C1 segment of cervical spinal cord (tissue), 14 donors: ENCODE data around the gene SPRYD4.
A peak's percentile ranks its signal among the peaks of the same experiment; 100 is the strongest.
"Not testable (repeated sequence)": the region's sequence is repeated elsewhere in the genome, so short reads cannot be mapped to it uniquely, and the experiment has no call there.

Source experiments
- DNase-seq, 14 donors: peaks; one replicate each; lab custom pipeline; 2025; lab: John Stamatoyannopoulos, UW

Gene SPRYD4

DNA sequence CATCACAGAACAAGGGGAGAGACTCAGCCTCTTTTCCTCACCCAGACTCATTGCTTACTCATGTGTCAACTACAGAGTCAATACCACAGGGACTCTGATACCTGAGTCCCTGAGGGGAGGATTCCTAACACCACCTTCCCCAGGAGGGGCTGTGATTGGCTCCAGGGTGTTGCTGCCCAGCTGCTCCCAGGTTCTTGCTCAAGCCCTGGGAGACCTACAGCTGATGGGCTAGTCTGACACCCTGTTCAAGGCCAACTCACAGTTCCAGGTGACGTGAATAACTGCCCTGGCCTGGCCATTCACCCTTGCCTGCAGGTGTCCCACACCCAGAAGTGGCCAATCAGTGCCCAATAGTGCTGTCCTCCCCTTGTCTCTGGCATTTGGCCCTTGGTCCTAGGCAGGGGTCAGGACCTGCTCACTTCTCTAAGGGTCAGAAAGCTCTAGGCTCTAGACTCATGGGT lies 8.6 kb downstream of the SPRYD4 start:
- DNase-seq = no peak

DNA sequence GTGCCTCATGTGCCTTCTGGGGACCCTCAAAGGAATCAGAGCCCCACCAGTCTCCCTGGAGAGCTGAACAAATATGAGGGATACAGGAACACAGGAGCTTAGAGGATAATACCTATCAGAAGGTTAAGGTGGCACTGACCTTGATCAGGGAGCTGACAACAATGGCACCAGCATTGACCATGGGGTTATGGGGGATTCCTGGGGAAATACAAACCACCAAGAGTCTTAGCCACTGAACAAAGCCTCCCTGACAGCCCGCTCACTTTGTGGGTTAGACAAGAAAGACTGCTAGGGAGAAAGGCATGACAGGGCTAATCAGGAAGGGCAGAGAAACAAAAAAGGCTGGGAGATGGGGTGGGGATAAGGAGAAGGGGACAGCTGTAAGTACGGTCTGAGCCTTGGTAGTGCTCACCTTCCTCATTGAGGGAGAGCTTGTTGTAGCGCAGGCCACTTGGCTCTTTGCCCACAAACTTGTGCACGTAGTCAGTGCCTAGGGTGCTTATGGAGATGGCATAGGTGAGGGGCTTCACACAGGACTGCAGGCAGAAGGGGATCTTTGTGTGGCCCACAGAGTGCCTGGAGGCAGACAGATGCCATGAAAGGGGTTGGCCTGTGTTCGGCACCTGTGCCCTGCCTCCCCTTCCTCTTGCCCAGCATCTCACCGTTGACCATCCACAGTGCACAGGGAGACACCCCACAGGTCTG lies 9.3 kb downstream of the SPRYD4 start:
- DNase-seq = no peak

DNA sequence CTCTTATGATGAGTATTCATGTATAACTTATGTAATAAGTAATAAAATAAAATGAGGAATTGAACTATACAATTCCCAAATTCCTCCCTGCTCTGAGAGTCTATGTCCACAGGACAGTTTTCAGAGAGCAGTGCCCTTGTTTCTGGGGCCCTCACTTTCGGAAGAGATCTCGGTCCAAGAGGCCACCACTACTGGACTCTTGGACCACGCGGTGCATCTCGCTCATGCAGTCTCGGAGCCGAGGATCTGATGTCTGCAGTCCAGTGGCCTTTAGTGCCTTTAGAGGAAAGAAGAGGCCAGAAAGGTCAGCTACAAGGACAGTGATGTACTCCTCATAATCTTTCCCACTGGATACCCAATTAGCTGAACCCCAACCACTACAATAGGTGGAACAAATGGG lies 11.2 kb downstream of the SPRYD4 start:
- no peak for DNase-seq

DNA sequence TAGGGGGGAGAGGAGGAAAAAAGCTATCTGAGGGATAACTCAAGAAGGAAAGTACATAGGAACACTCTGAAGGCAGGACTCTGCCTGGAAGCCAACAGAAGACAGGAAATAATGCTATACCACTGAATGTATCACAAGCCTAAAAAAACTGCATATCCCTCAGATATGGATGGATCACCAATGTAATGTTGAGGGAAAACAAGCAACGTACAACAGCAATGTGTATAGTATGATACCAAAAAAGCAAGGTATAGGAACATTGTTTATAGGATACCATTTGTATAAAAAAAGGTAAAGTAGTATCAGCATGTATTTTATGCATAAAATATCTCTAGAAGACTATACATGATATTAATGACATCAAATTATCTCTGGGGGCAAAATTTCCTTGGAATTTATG lies 16.2 kb downstream of the SPRYD4 start:
- no peak for DNase-seq

DNA sequence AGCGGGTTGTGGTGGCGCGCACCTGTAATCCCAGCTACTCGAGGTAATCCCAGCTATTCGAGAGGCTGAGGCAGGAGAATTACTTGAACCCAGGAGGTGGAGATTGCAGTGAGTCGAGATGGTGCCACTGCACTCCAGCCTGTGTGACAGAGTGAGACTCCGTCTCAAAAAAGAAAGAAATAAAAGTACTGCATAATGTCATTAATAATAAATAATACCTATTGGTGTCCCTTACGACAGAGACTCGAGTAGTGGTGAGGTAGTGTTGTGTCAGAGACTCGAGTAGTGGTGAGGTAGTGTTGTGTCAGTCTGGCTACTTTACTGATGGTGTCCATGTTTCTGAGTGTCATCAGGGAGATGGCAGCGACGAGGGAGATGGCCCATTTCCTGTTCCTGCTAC lies 18.3 kb downstream of the SPRYD4 start:
- DNase-seq = no peak

DNA sequence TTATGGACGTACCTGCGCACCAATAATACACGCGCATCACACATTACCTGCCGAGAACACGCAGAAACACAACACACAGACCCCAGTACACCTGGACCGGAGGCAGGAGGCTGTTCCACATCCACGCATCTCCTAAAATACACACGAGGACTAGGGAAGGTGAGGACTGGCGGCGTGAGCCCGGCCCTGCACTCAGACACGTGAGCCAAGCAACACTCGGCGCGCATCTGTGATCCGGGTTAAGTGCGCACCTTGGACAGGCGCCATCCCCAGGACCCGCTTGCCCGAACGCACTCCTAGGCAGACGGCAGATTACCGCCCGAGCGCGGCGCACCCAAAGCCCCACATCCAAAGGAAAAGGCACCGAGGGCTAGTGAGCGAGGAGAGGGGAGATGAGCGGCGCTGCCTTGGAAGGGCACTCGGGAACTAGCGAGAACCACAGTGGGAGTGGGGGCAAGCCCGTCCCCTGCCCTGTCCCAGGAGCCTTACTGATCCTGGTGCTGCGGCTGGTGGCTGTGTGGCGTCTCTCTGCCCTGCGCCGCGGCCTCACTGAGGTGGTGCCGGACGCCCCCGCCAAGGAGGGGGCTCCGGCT lies 19.2 kb downstream of the SPRYD4 start:
- peak in 4 of 14 donors; percentile 8 to 76 (median 22) for DNase-seq

DNA sequence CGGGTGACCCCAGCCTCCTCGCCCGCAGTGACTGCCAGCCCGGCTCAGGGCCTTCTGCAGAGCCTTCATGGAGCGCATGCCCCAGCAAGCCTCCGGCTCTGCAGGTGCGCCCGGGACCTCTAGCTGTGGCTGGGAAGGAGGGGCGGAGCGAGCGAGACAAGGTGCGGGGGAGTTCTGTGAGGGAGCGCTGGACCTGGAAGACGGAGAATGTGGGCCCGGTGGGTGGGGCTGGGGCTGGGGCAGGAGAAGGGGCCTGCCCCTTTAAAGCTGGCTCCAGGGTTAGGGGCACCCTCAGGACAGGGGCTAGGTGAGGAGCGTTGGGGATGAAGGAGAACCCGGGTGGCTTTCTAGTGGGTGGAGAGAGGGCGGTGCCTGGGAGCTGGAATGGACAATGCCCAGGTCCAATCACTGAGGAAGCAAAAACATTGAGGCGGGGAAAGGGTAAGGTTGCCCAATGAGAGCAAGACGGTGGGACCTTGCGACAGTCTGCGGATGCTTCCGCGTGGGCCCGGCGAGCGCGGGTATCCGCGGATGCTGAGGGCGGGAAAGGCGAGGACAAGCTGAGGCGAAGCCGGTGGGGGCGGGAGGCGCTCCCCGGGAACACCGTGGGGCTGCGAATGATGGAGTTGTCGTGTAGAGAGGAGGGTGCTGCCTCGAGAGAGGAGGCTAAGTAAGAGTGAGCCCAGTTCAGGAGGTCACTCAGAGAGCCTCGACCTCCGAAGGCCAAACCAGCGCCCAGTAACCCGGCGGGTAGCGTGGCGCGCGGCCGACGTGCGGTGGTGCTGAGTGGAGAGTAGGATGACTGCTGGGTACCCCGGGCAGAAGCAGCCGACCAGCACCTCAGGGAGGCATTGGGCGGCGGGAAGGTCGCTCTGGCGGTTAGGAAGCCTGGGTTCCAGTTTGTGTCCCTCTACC lies 19.9 kb downstream of the SPRYD4 start, which contains the start of gene GLS2:
TSS of gene GLS2 (minus strand) at position 121 of the 915 bp plus-strand sequence. CDS start at position 78, 43 bp downstream.
- DNase-seq = peak in 13 of 14 donors; percentile 18 to 92 (median 52)

DNA sequence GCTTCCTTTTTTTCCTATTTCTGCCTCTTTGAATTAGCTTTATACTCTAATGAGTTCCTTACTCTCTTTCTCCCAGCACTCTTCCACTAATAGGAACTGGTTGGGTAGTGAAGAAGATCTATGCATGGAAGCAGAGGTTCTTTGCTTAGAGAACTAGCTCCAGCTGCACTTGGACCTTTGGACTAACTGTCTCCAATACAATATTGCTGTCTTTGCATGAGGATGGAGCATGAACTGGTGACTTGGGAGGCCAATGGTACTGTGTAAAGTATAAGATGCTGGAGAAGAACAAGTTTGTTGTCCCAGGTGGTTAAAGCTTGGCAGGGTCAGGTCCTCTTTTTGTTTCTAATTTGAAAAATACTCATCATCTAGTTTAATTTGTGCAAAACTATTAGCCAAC lies 22.0 kb downstream of the SPRYD4 start:
- DNase-seq = no peak

DNA sequence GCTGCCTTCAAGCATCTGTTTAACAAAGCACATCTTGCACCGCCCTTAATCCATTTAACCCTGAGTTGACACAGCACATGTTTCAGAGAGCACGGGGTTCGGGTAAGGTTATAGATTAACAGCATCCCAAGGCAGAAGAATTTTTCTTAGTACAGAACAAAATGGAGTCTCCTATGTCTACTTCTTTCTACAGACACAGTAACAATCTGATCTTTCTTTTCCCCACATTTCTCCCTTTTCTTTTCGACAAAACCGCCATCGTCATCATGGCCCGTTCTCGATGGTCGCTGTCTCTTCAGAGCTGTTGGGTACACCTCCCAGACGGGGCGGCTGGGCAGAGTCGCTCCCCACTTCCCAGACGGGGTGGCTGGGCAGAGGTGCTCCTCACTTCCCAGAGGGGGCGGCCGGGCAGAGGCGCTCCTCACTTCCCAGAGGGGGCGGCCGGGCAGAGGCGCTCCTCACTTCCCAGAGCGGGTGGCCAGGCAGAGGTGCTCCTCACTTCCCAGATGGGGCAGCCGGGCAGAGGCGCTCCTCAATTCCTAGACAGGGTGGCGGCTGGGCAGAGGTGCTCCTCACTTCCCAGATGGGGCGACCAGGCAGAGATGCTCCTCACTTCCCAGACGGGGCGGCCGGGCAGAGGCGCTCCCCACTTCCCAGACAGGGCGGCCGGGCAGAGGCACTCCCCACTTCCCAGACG lies 25.2 kb downstream of the SPRYD4 start:
- DNase-seq = not testable (repeated sequence)

DNA sequence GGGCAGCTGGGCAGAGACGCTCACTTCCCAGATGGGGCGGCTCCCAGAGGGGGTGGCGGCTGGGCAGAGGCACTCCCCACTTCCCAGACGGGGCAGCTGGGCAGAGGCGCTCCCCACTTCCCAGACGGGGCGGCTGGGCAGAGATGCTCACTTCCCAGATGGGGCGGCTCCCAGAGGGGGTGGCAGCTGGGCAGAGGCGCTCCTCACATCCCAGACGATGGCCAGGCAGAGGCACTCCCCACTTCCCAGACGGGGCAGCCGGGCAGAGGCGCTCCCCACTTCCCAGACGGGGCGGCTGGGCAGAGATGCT lies 25.7 kb downstream of the SPRYD4 start:
- not testable (repeated sequence) for DNase-seq

DNA sequence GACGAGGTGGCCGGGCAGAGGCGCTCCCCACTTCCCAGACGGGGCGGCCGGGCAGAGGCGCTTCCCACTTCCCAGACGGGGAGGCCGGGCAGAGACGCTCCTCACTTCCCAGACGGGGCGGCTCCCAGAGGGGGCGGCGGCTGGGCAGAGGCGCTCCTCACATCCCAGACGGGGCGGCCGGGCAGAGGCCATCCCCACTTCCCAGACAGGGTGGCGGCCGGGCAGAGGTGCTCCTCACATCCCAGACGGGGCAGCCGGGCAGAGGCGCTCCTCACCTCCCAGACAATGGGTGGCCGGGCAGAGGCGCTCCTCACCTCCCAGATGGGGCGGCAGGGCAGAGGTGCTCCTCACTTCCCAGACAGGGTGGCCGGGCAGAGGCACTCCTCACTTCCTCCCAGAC lies 26.1 kb downstream of the SPRYD4 start:
- not testable (repeated sequence) for DNase-seq

DNA sequence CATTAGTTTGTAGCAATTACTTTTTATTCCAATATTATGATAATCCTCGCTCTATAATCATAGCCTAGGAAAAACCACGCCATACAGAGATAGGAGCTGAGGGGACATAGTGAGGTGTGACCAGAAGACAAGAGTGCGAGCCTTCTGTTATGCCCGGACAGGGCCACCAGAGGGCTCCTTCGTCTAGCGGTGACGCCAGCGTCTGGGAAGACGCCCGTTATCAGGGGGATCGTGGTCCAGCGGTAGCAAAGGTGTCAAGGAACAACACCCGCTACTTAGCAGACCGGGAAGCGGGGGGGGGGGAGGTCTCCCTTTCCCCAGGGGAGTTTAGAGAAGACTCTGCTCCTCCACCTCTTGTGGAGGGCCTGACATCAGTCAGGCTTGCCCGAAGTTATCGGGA lies 28.3 kb downstream of the SPRYD4 start:
- peak in 7 of 14 donors; percentile 2 to 52 (median 6) for DNase-seq

DNA sequence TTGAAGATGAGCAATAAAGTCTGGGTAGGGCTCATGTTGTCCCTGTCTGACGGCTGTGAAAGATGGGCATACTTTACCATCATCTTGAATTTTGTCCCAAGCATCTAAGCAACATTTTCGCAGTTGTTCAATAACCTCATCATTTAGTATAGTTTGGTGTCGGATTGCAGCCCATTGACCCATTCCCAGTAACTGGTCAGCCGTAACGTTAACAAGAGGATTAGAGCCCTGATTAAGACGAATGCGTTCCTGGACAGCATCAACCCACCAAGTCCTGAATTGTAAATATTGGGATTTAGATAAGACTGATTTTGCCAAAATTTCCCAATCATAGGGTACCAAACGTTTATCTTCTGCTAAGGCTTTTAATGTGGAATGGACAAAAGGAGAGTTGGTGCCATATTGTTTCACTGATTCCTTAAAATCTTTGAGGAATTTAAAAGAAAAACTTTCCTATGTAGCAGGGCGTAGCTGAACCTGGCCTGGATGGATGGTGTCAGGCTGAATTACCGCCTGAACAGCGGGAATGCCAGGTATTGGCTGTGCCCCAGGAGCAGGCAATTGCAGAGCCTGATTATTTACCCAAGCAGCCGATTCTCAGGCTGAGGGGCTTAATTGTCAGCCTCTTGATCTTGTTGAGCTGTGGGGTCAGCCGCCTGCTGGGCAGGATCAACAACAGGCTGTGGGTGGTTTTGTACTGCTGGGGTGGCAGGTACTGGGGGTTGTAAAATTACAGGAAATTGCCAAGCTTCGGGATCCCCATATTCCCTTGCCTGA lies 29.9 kb downstream of the SPRYD4 start:
- not testable (repeated sequence) for DNase-seq

DNA sequence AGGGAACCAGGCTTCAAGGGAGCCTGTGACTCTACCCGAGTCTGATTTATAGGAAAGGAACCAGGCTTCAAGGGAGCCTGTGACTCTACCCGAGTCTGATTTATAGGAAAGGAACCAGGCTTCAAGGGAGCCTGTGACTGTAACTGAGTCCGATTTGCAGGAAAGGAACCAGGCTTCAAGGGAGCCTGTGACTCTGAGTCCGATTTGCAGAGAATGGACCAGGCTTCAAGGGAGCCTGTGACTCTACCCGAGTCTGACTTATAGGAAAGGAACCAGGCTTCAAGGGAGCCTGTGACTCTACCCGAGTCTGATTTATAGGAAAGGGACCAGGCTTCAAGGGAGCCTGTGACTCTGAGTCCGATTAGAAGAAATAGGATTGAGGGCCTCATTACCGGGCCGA lies 31.1 kb downstream of the SPRYD4 start:
- DNase-seq = not testable (repeated sequence)

DNA sequence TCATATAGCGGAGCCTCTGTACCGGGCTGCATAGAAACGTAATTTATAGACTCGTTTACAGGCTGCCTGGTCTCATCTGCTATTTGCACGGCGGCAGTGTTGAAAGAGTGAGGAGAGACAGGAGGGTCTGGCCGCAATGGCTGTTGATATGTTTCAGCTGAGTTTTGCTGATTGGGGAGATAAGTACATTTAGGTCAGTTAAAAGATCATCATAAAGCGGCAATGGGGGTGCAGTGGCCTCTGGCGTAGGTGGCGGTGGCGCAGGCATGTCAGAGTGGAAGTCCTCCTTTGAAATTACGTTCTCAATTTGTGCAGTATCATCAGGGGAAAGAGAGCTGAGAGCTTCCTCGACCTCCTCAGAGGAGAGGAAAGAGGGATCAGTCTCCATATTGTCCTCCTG lies 31.5 kb downstream of the SPRYD4 start:
- DNase-seq = not testable (repeated sequence)

DNA sequence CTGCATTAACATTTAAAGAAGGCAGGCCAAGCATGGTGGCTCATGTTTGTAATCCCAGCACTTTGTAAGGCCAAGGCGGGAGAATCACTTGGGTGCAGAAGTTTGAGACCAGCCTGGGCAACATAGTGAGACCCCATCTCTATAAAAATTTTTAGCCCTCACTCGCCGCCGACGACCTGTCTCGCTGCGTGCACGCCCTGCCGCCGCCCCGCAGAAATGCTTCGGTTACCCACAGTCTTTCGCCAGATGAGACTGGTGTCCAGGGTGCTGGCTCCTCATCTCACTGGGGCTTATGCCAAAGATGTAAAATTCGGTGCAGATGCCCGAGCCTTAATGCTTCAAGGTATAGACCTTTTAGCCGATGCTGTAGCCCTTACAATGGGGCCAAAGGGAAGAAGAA lies 42.4 kb downstream of the SPRYD4 start:
- DNase-seq = no peak

DNA sequence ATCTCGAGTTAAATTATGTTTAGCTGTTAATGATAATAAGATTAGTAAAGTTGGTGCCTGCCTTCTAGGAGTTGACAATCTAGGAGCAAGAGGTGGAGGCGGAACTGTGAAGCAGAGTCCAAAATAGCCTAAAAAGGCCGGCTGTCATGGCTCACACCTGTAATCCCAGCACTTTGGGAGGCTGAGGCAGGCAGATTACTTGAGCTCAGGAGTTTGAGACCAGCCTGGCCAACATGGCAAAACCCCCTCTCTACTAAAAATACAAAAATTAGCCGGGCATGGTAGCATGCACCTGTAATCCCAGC lies 45.6 kb downstream of the SPRYD4 start:
- DNase-seq = not testable (repeated sequence)

DNA sequence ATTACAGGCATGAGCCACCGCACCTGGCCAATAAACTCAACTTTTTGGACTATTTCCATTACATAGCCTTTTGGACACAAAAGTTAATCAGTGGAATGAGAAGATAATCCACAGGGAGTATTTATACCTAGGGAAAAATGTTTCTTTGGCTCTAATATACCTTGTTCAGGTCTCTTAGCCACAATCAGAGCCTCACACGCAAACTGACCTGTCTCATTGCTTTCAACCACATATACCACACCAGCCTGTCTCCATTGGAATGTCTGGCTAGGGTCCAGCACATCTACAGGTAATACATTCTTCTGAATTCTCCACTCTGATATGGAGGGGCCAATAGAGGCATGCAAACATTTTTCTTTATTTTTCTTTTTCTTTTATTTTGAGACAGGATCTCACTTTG lies 49.5 kb downstream of the SPRYD4 start:
- no peak for DNase-seq

DNA sequence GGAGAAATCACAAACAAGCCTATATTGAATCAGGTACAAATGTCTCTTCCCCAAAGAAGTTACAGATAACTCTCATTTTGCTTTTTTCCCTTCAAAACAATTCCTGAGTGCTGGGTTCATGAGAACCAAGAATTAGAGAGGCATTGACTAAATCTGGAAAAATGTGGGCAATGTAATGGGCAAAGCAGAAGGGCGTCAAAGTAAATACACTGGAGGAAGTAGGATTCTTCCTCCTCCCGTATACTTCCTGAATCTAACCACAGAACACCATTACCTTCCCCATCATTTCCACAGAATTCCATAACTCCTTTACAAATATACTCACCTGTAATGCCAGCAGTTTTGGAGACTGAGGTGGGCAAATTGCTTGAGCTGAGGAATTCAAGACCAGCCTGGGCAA lies 50.2 kb downstream of the SPRYD4 start:
- no peak for DNase-seq

DNA sequence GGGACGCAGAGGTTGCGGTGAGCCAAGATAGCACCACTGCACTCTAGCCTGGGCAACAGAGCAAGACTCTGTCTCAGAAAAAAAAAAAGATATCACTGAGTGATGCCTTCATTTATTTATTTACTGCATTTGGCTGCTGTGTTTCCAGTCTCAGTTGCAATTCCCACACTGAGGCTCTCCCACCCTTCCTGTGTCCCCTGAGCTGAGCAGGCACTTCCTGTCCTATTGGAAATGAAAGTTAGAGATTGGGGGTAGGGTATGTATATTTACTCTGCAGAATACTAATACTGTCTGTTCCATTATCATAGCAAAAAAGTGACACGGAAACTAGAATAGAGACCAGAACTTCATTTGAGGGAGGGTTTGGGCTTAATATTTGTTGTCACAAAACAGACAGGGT lies 51.7 kb downstream of the SPRYD4 start:
- DNase-seq = no peak

DNA sequence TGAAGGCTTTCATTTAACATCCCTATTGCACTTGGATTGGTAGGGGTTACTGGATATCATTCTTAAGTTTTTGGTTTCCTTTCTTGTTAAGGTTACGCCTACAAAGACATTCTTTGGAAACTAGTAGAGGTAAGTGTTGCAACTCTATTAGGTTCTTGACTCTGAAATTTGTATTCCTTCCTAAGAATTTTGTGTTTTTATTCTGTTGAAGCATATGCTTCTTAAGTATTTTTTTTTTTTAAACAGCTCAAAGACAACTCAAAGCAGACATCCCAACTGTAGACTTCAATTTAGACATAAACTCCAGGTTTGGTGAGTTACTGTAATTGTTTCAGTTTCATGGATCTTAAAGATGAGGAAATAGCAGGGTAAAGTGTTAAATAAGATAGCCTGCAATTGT lies 52.1 kb downstream of the SPRYD4 start:
- DNase-seq = no peak
